HG03159 (cell line): Measurements from ENCODE around the gene NR2E1.

ENCODE experiments used
- ATAC-seq: cut with Tn5 transposase; IDR thresholded peaks from one replicate; pipeline ENCODE4 v1.9.1; 2021; ENCODE audit warnings: mild to moderate bottlenecking, moderate library complexity; ENCODE audit not compliant: unreplicated experiment

Gene NR2E1

GRCh38 chr6:108165714-108166663, at the start of gene NR2E1:
TSS of gene NR2E1 (plus strand) at chr6:108166022. CDS start at chr6:108166766, 744 bp downstream.
- ATAC-seq, result no peak

- ATAC-seq, result no peak
These were observed 49.0 kb upstream of the NR2E1 start for GRCh38 chr6:108116546-108117426.

GRCh38 chr6:108117427-108118358, 48.1 kb upstream of the NR2E1 start:
- no peak for ATAC-seq

GRCh38 chr6:108118359-108118724, 47.5 kb upstream of the NR2E1 start:
- ATAC-seq, result no peak

- ATAC-seq, result no peak
These were observed 46.7 kb upstream of the NR2E1 start for GRCh38 chr6:108118810-108119768.

GRCh38 chr6:108119769-108120141, 46.1 kb upstream of the NR2E1 start:
- no peak for ATAC-seq

- no peak for ATAC-seq
These were observed 45.5 kb upstream of the NR2E1 start for GRCh38 chr6:108120311-108120710.

GRCh38 chr6:108121612-108122011, 44.2 kb upstream of the NR2E1 start:
- no peak for ATAC-seq

GRCh38 chr6:108123481-108123929, 42.3 kb upstream of the NR2E1 start:
- no peak for ATAC-seq

GRCh38 chr6:108123946-108124345, 41.9 kb upstream of the NR2E1 start:
- no peak for ATAC-seq

GRCh38 chr6:108127056-108127455, 38.8 kb upstream of the NR2E1 start:
- no peak for ATAC-seq

- ATAC-seq, result no peak
These were observed 38.0 kb upstream of the NR2E1 start for GRCh38 chr6:108127826-108128225.

- ATAC-seq, result no peak
These were observed 35.6 kb upstream of the NR2E1 start for GRCh38 chr6:108130262-108130661.

GRCh38 chr6:108132863-108133262, 33.0 kb upstream of the NR2E1 start:
- ATAC-seq, result no peak

- ATAC-seq, result no peak
These were observed 32.1 kb upstream of the NR2E1 start for GRCh38 chr6:108133594-108134179.

GRCh38 chr6:108134213-108134970, 31.4 kb upstream of the NR2E1 start:
- no peak for ATAC-seq

GRCh38 chr6:108142240-108142639, 23.6 kb upstream of the NR2E1 start:
- no peak for ATAC-seq

- ATAC-seq, result no peak
These were observed 20.2 kb upstream of the NR2E1 start for GRCh38 chr6:108145639-108146038.
